Measurements from ENCODE around the gene CACNB4.

Gene CACNB4

GRCh38 chr2:151869291-151869690 lies 229.6 kb downstream of the CACNB4 start:
- no peak for TF ChIP-seq CTCF (conservative IDR thresholded peaks at IDR 0.05; ENCODE audit: low read depth)
- CTCF ChIA-PET, result no interaction called here
- H3K27ac ChIP-seq, result no peak overlapping the region
- DNase-seq (ENCODE audit: low spot score), result no peak
- POLR2A ChIA-PET (ENCODE audit: low non-redundant PET), result no interaction called here

DNA sequence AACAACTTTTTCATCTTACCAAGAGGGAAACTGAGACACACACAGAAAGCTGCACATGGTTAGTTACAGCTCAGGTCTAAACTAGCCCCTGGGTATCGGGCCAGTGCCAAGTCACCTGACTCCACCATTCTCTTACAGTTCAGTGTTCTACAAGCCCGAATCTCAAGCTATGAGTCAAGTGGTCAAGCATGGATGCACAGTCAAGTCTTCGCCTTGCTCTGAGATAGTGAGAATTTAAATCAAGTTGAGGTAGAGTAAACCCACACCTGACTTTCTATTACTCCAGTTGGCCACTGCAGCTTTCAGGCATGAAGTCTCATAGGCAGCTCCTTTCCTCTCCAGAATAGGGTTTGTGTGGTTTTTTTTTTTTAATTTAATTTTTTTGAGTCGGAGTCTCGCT lies 236.1 kb downstream of the CACNB4 start:
- H3K27ac ChIP-seq, result no peak overlapping the region
- no peak for DNase-seq (ENCODE audit: low spot score)
- ChIA-PET CTCF (no interaction called here), POLR2A (ENCODE audit: low non-redundant PET) (no interaction called here)
- TF ChIP-seq CTCF (conservative IDR thresholded peaks at IDR 0.05; ENCODE audit: low read depth), result no peak

DNA sequence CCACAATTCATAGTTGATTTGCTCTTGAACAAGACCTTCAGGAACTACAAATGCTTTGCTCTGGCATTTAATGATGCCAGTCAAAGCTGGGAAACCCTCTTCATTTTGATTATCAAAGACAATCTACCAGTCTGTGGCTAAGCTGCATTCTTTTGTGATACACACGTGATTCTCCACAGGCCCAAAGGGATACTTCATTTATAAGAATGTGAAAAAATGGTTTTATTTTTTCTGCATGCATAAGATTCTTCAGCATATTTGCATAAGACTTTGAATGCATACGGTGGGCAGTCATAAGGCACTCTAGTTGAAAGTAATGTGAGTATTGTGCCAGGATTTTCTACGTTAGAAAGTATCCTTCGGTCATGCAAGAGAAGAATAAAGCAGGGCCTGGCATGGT lies 237.7 kb downstream of the CACNB4 start:
- CTCF ChIA-PET, result interaction anchor here (0.7 kb wide), 1 partner anchor 12 kb away, joined by 3 read pairs; no protein-coding TSS in a partner anchor

GRCh38 chr2:151860613-151861146 lies 238.2 kb downstream of the CACNB4 start:
- DNase-seq (ENCODE audit: low spot score), result no peak
- CTCF ChIA-PET, result interaction anchor here (0.6 kb wide), 1 partner anchor 239 kb away, joined by 3 read pairs; no protein-coding TSS in a partner anchor
- POLR2A ChIA-PET (ENCODE audit: low non-redundant PET), result no interaction called here
- TF ChIP-seq CTCF (conservative IDR thresholded peaks at IDR 0.05; ENCODE audit: low read depth), result no peak
- no peak overlapping the region for H3K27ac ChIP-seq

More for the DNA sequence above, 237.7 kb downstream of the CACNB4 start:
- no peak for DNase-seq (ENCODE audit: low spot score)
- POLR2A ChIA-PET (ENCODE audit: low non-redundant PET), result no interaction called here
- no peak overlapping the region for H3K27ac ChIP-seq
- no peak for TF ChIP-seq CTCF (conservative IDR thresholded peaks at IDR 0.05; ENCODE audit: low read depth)

- POLR2A ChIA-PET (ENCODE audit: low non-redundant PET), result no interaction called here
- TF ChIP-seq CTCF (conservative IDR thresholded peaks at IDR 0.05; ENCODE audit: low read depth), result no peak
- H3K27ac ChIP-seq, result no peak overlapping the region
- DNase-seq (ENCODE audit: low spot score), result no peak
- CTCF ChIA-PET, result interaction anchor here (0.6 kb wide), 1 partner anchor 238 kb away, joined by 3 read pairs; no protein-coding TSS in a partner anchor
Observed at GRCh38 chr2:151860210-151860609, 238.6 kb downstream of the CACNB4 start.

- no peak for TF ChIP-seq CTCF (conservative IDR thresholded peaks at IDR 0.05; ENCODE audit: low read depth)
- no peak overlapping the region for H3K27ac ChIP-seq
- POLR2A ChIA-PET (ENCODE audit: low non-redundant PET), result no interaction called here
- peak; percentile 16 for DNase-seq (ENCODE audit: low spot score)
- CTCF ChIA-PET, result interaction anchor here (0.6 kb wide), 1 partner anchor 128 kb away, joined by 5 read pairs; no protein-coding TSS in a partner anchor
Observed at GRCh38 chr2:151857650-151858049, 241.2 kb downstream of the CACNB4 start.
